Measurements from ENCODE around the gene SWAP70. TPM values are rescaled to one million over a fixed set of nuclear protein-coding genes. Genes with fewer than 3 reads are reported as not detected.

Gene SWAP70
- total and polyA plus RNA-seq, 2 experiments from 2014 or later = 30.3 to 33.3 TPM

DNA sequence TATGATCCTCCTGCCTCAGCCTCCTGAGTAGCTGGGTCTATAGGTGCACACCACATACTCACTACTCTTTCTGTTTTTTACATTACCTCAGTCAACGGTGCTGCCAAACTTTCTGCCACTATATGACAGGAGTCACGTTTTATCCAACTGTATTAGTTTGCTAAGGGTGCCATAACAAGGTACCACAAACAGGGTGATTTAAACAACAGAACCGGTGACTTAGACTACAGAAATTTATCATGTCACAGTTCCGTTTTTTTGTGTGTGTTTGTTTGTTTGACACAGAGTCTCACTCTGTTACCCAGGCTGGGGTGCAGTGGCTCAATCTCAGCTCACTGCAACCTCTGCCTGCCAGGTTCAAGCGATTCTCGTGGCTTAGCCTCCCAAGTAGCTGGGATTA is 6.3 kb upstream of the SWAP70 start:
- no peaks in the 10 kb centered on the region for H3F3A ChIP-seq (replicated peaks; ENCODE audit: low read depth)
- no peak overlapping the region for H3K27ac Mint-ChIP-seq
- H3K36me3 ChIP-seq (ENCODE audit: insufficient read depth) = no peaks in the 10 kb centered on the region
- H3K4me3 ChIP-seq = no peak overlapping the region
- peaks cover 3% of the 10 kb centered on the region; the same call in 1 of the 3 replicates for H3K4me1 Mint-ChIP-seq
- H3K4me2 ChIP-seq = no peak overlapping the region
- H3K9me3 Mint-ChIP-seq = no peaks in the 10 kb centered on the region
- H2AFZ ChIP-seq = no peak overlapping the region
- no peak for ATAC-seq
- no peaks in the 10 kb centered on the region for H3K36me3 Mint-ChIP-seq (ENCODE audit: low read depth)
- H3K4me3 Mint-ChIP-seq = no peak overlapping the region
- no peaks in the 10 kb centered on the region for H3K27me3 ChIP-seq (ENCODE audit: insufficient read depth)
- H3K27ac ChIP-seq (ENCODE audit: low read depth) = no peak overlapping the region
- H3K4me1 ChIP-seq (ENCODE audit: insufficient read depth) = no peaks in the 10 kb centered on the region
- H4K20me1 ChIP-seq (replicated peaks; ENCODE audit: insufficient read depth) = no peaks in the 10 kb centered on the region
- H3K27me3 Mint-ChIP-seq (ENCODE audit: insufficient read depth, low read depth, poor library complexity) = no peaks in the 10 kb centered on the region
- H3K79me2 ChIP-seq (replicated peaks; ENCODE audit: insufficient read depth) = no peaks in the 10 kb centered on the region
- no peak for TF ChIP-seq ZNF114 (CRISPR knock-in tag; IDR thresholded peaks at IDR 0.05)
- no peak for TF ChIP-seq EZH2phosphoT487 (IDR thresholded peaks at IDR 0.05; ENCODE audit: unreplicated experiment)
- TF ChIP-seq, protein P1, sequence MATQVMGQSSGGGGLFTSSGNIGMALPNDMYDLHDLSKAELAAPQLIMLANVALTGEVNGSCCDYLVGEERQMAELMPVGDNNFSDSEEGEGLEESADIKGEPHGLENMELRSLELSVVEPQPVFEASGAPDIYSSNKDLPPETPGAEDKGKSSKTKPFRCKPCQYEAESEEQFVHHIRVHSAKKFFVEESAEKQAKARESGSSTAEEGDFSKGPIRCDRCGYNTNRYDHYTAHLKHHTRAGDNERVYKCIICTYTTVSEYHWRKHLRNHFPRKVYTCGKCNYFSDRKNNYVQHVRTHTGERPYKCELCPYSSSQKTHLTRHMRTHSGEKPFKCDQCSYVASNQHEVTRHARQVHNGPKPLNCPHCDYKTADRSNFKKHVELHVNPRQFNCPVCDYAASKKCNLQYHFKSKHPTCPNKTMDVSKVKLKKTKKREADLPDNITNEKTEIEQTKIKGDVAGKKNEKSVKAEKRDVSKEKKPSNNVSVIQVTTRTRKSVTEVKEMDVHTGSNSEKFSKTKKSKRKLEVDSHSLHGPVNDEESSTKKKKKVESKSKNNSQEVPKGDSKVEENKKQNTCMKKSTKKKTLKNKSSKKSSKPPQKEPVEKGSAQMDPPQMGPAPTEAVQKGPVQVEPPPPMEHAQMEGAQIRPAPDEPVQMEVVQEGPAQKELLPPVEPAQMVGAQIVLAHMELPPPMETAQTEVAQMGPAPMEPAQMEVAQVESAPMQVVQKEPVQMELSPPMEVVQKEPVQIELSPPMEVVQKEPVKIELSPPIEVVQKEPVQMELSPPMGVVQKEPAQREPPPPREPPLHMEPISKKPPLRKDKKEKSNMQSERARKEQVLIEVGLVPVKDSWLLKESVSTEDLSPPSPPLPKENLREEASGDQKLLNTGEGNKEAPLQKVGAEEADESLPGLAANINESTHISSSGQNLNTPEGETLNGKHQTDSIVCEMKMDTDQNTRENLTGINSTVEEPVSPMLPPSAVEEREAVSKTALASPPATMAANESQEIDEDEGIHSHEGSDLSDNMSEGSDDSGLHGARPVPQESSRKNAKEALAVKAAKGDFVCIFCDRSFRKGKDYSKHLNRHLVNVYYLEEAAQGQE (IDR thresholded peaks at IDR 0.05; ENCODE audit: unreplicated experiment) = no peak
- no peak for TF ChIP-seq NANOG (IDR thresholded peaks at IDR 0.05; ENCODE audit: borderline replicate concordance)
- TF ChIP-seq STAT1 (IDR thresholded peaks at IDR 0.05; ENCODE audit: unreplicated experiment) = no peak
- no peak for TF ChIP-seq POLR2AphosphoS5 (IDR thresholded peaks at IDR 0.05; ENCODE audit: low read depth)
- no peak for TF ChIP-seq JUNB (IDR thresholded peaks at IDR 0.05; ENCODE audit: unreplicated experiment)
- TF ChIP-seq ZNF331 (CRISPR knock-in tag; IDR thresholded peaks at IDR 0.05; ENCODE audit: low read depth) = no peak
- TF ChIP-seq, protein P2, sequence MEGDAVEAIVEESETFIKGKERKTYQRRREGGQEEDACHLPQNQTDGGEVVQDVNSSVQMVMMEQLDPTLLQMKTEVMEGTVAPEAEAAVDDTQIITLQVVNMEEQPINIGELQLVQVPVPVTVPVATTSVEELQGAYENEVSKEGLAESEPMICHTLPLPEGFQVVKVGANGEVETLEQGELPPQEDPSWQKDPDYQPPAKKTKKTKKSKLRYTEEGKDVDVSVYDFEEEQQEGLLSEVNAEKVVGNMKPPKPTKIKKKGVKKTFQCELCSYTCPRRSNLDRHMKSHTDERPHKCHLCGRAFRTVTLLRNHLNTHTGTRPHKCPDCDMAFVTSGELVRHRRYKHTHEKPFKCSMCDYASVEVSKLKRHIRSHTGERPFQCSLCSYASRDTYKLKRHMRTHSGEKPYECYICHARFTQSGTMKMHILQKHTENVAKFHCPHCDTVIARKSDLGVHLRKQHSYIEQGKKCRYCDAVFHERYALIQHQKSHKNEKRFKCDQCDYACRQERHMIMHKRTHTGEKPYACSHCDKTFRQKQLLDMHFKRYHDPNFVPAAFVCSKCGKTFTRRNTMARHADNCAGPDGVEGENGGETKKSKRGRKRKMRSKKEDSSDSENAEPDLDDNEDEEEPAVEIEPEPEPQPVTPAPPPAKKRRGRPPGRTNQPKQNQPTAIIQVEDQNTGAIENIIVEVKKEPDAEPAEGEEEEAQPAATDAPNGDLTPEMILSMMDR (conservative IDR thresholded peaks at IDR 0.05; ENCODE audit: low read depth in 2 of 2) = no peak
- TF ChIP-seq, protein P3, sequence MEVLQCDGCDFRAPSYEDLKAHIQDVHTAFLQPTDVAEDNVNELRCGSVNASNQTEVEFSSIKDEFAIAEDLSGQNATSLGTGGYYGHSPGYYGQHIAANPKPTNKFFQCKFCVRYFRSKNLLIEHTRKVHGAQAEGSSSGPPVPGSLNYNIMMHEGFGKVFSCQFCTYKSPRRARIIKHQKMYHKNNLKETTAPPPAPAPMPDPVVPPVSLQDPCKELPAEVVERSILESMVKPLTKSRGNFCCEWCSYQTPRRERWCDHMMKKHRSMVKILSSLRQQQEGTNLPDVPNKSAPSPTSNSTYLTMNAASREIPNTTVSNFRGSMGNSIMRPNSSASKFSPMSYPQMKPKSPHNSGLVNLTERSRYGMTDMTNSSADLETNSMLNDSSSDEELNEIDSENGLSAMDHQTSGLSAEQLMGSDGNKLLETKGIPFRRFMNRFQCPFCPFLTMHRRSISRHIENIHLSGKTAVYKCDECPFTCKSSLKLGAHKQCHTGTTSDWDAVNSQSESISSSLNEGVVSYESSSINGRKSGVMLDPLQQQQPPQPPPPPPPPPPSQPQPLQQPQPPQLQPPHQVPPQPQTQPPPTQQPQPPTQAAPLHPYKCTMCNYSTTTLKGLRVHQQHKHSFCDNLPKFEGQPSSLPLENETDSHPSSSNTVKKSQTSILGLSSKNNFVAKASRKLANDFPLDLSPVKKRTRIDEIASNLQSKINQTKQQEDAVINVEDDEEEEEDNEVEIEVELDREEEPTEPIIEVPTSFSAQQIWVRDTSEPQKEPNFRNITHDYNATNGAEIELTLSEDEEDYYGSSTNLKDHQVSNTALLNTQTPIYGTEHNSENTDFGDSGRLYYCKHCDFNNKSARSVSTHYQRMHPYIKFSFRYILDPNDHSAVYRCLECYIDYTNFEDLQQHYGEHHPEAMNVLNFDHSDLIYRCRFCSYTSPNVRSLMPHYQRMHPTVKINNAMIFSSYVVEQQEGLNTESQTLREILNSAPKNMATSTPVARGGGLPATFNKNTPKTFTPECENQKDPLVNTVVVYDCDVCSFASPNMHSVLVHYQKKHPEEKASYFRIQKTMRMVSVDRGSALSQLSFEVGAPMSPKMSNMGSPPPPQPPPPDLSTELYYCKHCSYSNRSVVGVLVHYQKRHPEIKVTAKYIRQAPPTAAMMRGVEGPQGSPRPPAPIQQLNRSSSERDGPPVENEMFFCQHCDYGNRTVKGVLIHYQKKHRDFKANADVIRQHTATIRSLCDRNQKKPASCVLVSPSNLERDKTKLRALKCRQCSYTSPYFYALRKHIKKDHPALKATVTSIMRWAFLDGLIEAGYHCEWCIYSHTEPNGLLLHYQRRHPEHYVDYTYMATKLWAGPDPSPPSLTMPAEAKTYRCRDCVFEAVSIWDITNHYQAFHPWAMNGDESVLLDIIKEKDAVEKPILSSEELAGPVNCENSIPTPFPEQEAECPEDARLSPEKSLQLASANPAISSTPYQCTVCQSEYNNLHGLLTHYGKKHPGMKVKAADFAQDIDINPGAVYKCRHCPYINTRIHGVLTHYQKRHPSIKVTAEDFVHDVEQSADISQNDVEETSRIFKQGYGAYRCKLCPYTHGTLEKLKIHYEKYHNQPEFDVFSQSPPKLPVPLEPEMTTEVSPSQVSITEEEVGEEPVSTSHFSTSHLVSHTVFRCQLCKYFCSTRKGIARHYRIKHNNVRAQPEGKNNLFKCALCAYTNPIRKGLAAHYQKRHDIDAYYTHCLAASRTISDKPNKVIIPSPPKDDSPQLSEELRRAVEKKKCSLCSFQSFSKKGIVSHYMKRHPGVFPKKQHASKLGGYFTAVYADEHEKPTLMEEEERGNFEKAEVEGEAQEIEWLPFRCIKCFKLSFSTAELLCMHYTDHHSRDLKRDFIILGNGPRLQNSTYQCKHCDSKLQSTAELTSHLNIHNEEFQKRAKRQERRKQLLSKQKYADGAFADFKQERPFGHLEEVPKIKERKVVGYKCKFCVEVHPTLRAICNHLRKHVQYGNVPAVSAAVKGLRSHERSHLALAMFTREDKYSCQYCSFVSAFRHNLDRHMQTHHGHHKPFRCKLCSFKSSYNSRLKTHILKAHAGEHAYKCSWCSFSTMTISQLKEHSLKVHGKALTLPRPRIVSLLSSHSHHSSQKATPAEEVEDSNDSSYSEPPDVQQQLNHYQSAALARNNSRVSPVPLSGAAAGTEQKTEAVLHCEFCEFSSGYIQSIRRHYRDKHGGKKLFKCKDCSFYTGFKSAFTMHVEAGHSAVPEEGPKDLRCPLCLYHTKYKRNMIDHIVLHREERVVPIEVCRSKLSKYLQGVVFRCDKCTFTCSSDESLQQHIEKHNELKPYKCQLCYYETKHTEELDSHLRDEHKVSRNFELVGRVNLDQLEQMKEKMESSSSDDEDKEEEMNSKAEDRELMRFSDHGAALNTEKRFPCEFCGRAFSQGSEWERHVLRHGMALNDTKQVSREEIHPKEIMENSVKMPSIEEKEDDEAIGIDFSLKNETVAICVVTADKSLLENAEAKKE (CRISPR knock-in tag; IDR thresholded peaks at IDR 0.05) = no peak
- DNase-seq (ENCODE audit: low spot score) = no peak
- H3K9me2 ChIP-seq (ENCODE audit: insufficient read depth) = 0 out of 2 replicates have a peak, but pooled peaks cover 8% of the 10 kb centered on the region
